Neural progenitor cell (in vitro differentiated cells): Measurements from ENCODE around the gene CRNN. TPM values are rescaled to one million over a fixed set of nuclear protein-coding genes. Genes with fewer than 3 reads are reported as not detected.

Source experiments
- DNase-seq: peaks from one replicate; pipeline ENCODE4 v3.0.0-alpha.2; 2016; ENCODE audit warnings: low spot score
- H2AFZ ChIP-seq: fragments of 200-600 bp; sonication (generic); replicated peaks from 2 replicates; pipeline ENCODE4 v1.6.1; 2016; ENCODE audit warnings: antibody characterized with exemption
- H3F3A ChIP-seq: fragments of 200-600 bp; sonication (generic); 2 replicates; pipeline ENCODE4 v1.6.1; 2016; ENCODE audit warnings: antibody characterized with exemption, low read depth
- H3K27ac ChIP-seq: fragments of 200-600 bp; sonication (generic); 2 replicates; pipeline ENCODE4 v1.5.1; 2016; ENCODE audit warnings: mild to moderate bottlenecking
- H3K27me3 ChIP-seq: fragments of 200-600 bp; sonication (generic); 2 replicates; pipeline ENCODE4 v1.6.1; 2016; ENCODE audit warnings: mild to moderate bottlenecking, moderate library complexity
- H3K36me3 ChIP-seq: fragments of 200-600 bp; sonication (generic); 2 replicates; pipeline ENCODE4 v1.5.1; 2016
- H3K4me1 ChIP-seq: fragments of 200-600 bp; sonication (generic); 2 replicates; pipeline ENCODE4 v1.6.1; 2016; ENCODE audit warnings: mixed run types
- H3K4me2 ChIP-seq: fragments of 200-600 bp; sonication (generic); 2 replicates; pipeline ENCODE4 v1.6.1; 2016
- H3K4me3 ChIP-seq: fragments of 200-600 bp; sonication (generic); 2 replicates; pipeline ENCODE4 v1.5.1; 2016
- H3K79me2 ChIP-seq: fragments of 200-600 bp; sonication (generic); 2 replicates; pipeline ENCODE4 v1.6.1; 2016; ENCODE audit warnings: low read depth
- H3K9ac ChIP-seq: fragments of 200-600 bp; sonication (generic); 2 replicates; pipeline ENCODE4 v1.6.1; 2016
- H3K9me3 ChIP-seq: fragments of 200-600 bp; sonication (generic); 2 replicates; pipeline ENCODE4 v1.5.1; 2016; ENCODE audit warnings: low read depth
- H4K20me1 ChIP-seq: fragments of 200-600 bp; sonication (generic); 2 replicates; pipeline ENCODE4 v1.6.1; 2016; ENCODE audit warnings: low read depth
- H3K27ac Mint-ChIP-seq: 3 replicates; pipeline ENCODE4 v1.8.0; 2021; ENCODE audit warnings: mixed read lengths
- H3K27me3 Mint-ChIP-seq: 2 replicates; pipeline ENCODE4 v1.8.0; 2022; ENCODE audit warnings: low read depth, mild to moderate bottlenecking, inconsistent platforms, moderate library complexity, mixed read lengths; ENCODE audit not compliant: insufficient read depth
- H3K36me3 Mint-ChIP-seq: 3 replicates; pipeline ENCODE4 v1.8.0; 2021; ENCODE audit warnings: mixed read lengths
- H3K4me1 Mint-ChIP-seq: 3 replicates; pipeline ENCODE4 v1.8.0; 2021; ENCODE audit warnings: mixed read lengths
- H3K4me3 Mint-ChIP-seq: 3 replicates; pipeline ENCODE4 v1.8.0; 2021; ENCODE audit warnings: mild to moderate bottlenecking, moderate library complexity, mixed read lengths
- H3K9me3 Mint-ChIP-seq: 3 replicates; pipeline ENCODE4 v1.8.0; 2020; ENCODE audit warnings: mixed read lengths
- CTCF ChIP-seq: fragments of 200-600 bp; sonication (generic); IDR thresholded peaks from 2 replicates; pipeline ENCODE4 v1.5.1; 2017; ENCODE audit warnings: antibody characterized with exemption, mild to moderate bottlenecking
- EZH2 ChIP-seq: fragments of 200-600 bp; sonication (generic); IDR thresholded peaks from 2 replicates; pipeline ENCODE4 v1.6.1; 2017; ENCODE audit warnings: antibody characterized with exemption, mild to moderate bottlenecking, moderate library complexity
- EZH2phosphoT487 ChIP-seq: fragments of 200-600 bp; sonication (generic); IDR thresholded peaks from 2 replicates; pipeline ENCODE4 v1.6.1; 2017; ENCODE audit warnings: antibody characterized with exemption
- total RNA-seq: library from RNA; depleted of rRNA; stranded (reverse); fragments of >200 nt; gene quantifications from 2 replicates; pipeline ENCODE4 v1.2.3, GENCODE V29; 2015; ENCODE audit warnings: low replicate concordance

CRNN gene
- total RNA-seq, 1 donor from 2014 or later, result not detected

- Histone ChIP-seq H3K9ac (no peak overlapping the region), H2AFZ (no peak overlapping the region), H3F3A (no peaks in the 10 kb centered on the region), H3K27ac (no peak overlapping the region), H4K20me1 (no peaks in the 10 kb centered on the region), H3K79me2 (no peaks in the 10 kb centered on the region), H3K36me3 (no peaks in the 10 kb centered on the region), H3K4me3 (no peak overlapping the region), H3K4me1 (no peaks in the 10 kb centered on the region), H3K27me3 (no peaks in the 10 kb centered on the region), H3K4me2 (no peak overlapping the region), H3K9me3 (peaks cover 10% of the 10 kb centered on the region)
- peaks cover 44% of the 10 kb centered on the region for H3K9me3 Mint-ChIP-seq
- TF ChIP-seq CTCF (no peak), EZH2phosphoT487 (no peak), EZH2 (no peak)
- peaks cover 4% of the 10 kb centered on the region for H3K27me3 Mint-ChIP-seq
- H3K4me1 Mint-ChIP-seq, result no peaks in the 10 kb centered on the region
- H3K27ac Mint-ChIP-seq, result no peak overlapping the region
- no peak overlapping the region for H3K4me3 Mint-ChIP-seq
- DNase-seq, result no peak
- no peaks in the 10 kb centered on the region for H3K36me3 Mint-ChIP-seq
Observed at GRCh38 chr1:152412756-152413155, 1.3 kb downstream of the CRNN start.

- Histone ChIP-seq H3K79me2 (no peaks in the 10 kb centered on the region), H4K20me1 (no peaks in the 10 kb centered on the region), H3K4me3 (no peak overlapping the region), H3K4me2 (no peak overlapping the region), H3K36me3 (no peaks in the 10 kb centered on the region), H3F3A (no peaks in the 10 kb centered on the region), H3K27ac (no peak overlapping the region), H2AFZ (no peak overlapping the region), H3K4me1 (no peaks in the 10 kb centered on the region), H3K9ac (no peak overlapping the region), H3K9me3 (peaks cover 7% of the 10 kb centered on the region), H3K27me3 (no peaks in the 10 kb centered on the region)
- Mint-ChIP-seq H3K4me1 (no peaks in the 10 kb centered on the region), H3K27ac (no peak overlapping the region), H3K9me3 (peaks cover 38% of the 10 kb centered on the region), H3K4me3 (no peak overlapping the region), H3K27me3 (peaks cover 2% of the 10 kb centered on the region), H3K36me3 (no peaks in the 10 kb centered on the region)
- TF ChIP-seq EZH2 (no peak), EZH2phosphoT487 (no peak), CTCF (no peak)
- no peak for DNase-seq
Observed at GRCh38 chr1:152411134-152411533, 2.9 kb downstream of the CRNN start.

GRCh38 chr1:152410599-152410998 lies 3.5 kb downstream of the CRNN start:
- Mint-ChIP-seq H3K4me1 (no peaks in the 10 kb centered on the region), H3K27me3 (peaks cover 2% of the 10 kb centered on the region), H3K36me3 (no peaks in the 10 kb centered on the region), H3K4me3 (no peak overlapping the region), H3K27ac (no peak overlapping the region), H3K9me3 (peaks cover 37% of the 10 kb centered on the region)
- H4K20me1 ChIP-seq, result no peaks in the 10 kb centered on the region
- no peaks in the 10 kb centered on the region for H3K27me3 ChIP-seq
- H3K36me3 ChIP-seq, result no peaks in the 10 kb centered on the region
- no peak overlapping the region for H2AFZ ChIP-seq
- H3K9ac ChIP-seq, result no peak overlapping the region
- no peaks in the 10 kb centered on the region for H3K4me1 ChIP-seq
- no peaks in the 10 kb centered on the region for H3K79me2 ChIP-seq
- H3K27ac ChIP-seq, result no peak overlapping the region
- no peaks in the 10 kb centered on the region for H3F3A ChIP-seq
- H3K4me3 ChIP-seq, result no peak overlapping the region
- no peak for DNase-seq
- TF ChIP-seq CTCF, result no peak
- no peak for TF ChIP-seq EZH2
- no peak for TF ChIP-seq EZH2phosphoT487
- H3K9me3 ChIP-seq, result peaks cover 7% of the 10 kb centered on the region
- no peak overlapping the region for H3K4me2 ChIP-seq

- H3K36me3 ChIP-seq, result no peaks in the 10 kb centered on the region
- H3K4me1 ChIP-seq, result no peaks in the 10 kb centered on the region
- H2AFZ ChIP-seq, result no peak overlapping the region
- Mint-ChIP-seq H3K4me3 (no peak overlapping the region), H3K27ac (no peak overlapping the region), H3K4me1 (no peaks in the 10 kb centered on the region), H3K36me3 (no peaks in the 10 kb centered on the region), H3K9me3 (peaks cover 33% of the 10 kb centered on the region), H3K27me3 (peaks cover 2% of the 10 kb centered on the region)
- no peaks in the 10 kb centered on the region for H4K20me1 ChIP-seq
- peaks cover 13% of the 10 kb centered on the region for H3K9me3 ChIP-seq
- no peak overlapping the region for H3K27ac ChIP-seq
- DNase-seq, result no peak
- no peaks in the 10 kb centered on the region for H3K79me2 ChIP-seq
- no peaks in the 10 kb centered on the region for H3K27me3 ChIP-seq
- no peak overlapping the region for H3K9ac ChIP-seq
- TF ChIP-seq CTCF, result no peak
- no peak overlapping the region for H3K4me2 ChIP-seq
- no peaks in the 10 kb centered on the region for H3F3A ChIP-seq
- no peak overlapping the region for H3K4me3 ChIP-seq
Observed at GRCh38 chr1:152410028-152410427, 4.0 kb downstream of the CRNN start.
